ENCODE measurements around the gene GFM1. TPM values are rescaled to one million over a fixed set of nuclear protein-coding genes. Genes with fewer than 3 reads are reported as not detected.

Gene GFM1
- total RNA-seq, 3 donors from 2014 or later (not counting 1 experiment from before 2014, with no cell fraction given): 38.4 to 55.5 (median 50.4) TPM

GRCh38 chr3:158737976-158738615 is 93.8 kb downstream of the GFM1 start:
- no peaks in the 10 kb centered on the region for H3K27me3 Mint-ChIP-seq (ENCODE audit: low read depth in 2 of 2)
- H3K36me3 ChIP-seq (ENCODE audit: control insufficient read depth, insufficient read depth, low read length): no peaks in the 10 kb centered on the region
- H3K27ac ChIP-seq (ENCODE audit: low read length): no peak overlapping the region
- H3K4me1 Mint-ChIP-seq: peaks cover 0 to 5% of the 10 kb centered on the region in 2 donors
- H3K4me3 Mint-ChIP-seq: no peak overlapping the region
- no peak overlapping the region for H3K27ac Mint-ChIP-seq
- H3K4me3 ChIP-seq (ENCODE audit: low read length): no peak overlapping the region
- H3K36me3 Mint-ChIP-seq: no peaks in the 10 kb centered on the region
- H3K4me1 ChIP-seq (ENCODE audit: control insufficient read depth, insufficient read depth, low read length): no peaks in the 10 kb centered on the region
- peaks cover 3% of the 10 kb centered on the region for H3K9me3 ChIP-seq (ENCODE audit: control insufficient read depth, insufficient read depth, low read length)
- WGBS (ENCODE audit: insufficient coverage): 90% methylated on average over 8 of the region's 9 CpGs
- no peaks in the 10 kb centered on the region for H3K9me3 Mint-ChIP-seq
- no peaks in the 10 kb centered on the region for H3K27me3 ChIP-seq (ENCODE audit: control insufficient read depth, insufficient read depth, low read length)
- intact Hi-C loops (cut with micrococcal nuclease): no loop called here
- no peak for TF ChIP-seq CTCF (IDR thresholded peaks at IDR 0.05)
- DNase-seq: no peak
- no peak for ATAC-seq

DNA sequence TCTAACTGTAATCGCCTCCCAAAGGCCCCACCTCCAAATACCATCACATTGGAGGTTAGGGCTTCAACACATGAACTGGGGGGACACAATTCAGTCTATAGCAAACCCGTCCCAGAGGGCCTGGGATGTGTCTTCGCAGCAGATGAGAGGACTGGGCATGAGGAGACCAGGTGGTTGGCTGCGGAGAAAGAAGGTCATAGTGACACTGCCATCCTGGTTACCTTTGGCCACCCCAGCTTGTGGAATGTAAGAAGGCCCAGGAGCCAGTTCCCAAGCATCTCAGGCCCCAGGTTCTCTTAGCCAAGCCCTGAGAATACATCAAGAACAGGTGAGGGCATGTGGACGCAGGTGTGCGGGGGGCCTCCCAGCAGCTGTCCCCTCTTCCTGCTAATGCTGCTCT is 94.3 kb downstream of the GFM1 start:
- no peak for TF ChIP-seq CTCF (IDR thresholded peaks at IDR 0.05)
- WGBS (ENCODE audit: insufficient coverage): 95% methylated on average over 5 of the region's 6 CpGs
- H3K9me3 ChIP-seq (ENCODE audit: control insufficient read depth, insufficient read depth, low read length): peaks cover 3% of the 10 kb centered on the region
- Mint-ChIP-seq H3K27me3 (ENCODE audit: low read depth in 2 of 2) (no peaks in the 10 kb centered on the region), H3K36me3 (no peaks in the 10 kb centered on the region), H3K27ac (no peak overlapping the region), H3K4me1 (peaks cover 3 to 5% of the 10 kb centered on the region in 2 donors), H3K9me3 (no peaks in the 10 kb centered on the region), H3K4me3 (no peak overlapping the region)
- H3K4me1 ChIP-seq (ENCODE audit: control insufficient read depth, insufficient read depth, low read length): no peaks in the 10 kb centered on the region
- DNase-seq (no peak), ATAC-seq (no peak)
- H3K36me3 ChIP-seq (ENCODE audit: control insufficient read depth, insufficient read depth, low read length): no peaks in the 10 kb centered on the region
- no peak overlapping the region for H3K27ac ChIP-seq (ENCODE audit: low read length)
- no peak overlapping the region for H3K4me3 ChIP-seq (ENCODE audit: low read length)
- intact Hi-C loops (cut with micrococcal nuclease): no loop called here
- H3K27me3 ChIP-seq (ENCODE audit: control insufficient read depth, insufficient read depth, low read length): no peaks in the 10 kb centered on the region

DNA sequence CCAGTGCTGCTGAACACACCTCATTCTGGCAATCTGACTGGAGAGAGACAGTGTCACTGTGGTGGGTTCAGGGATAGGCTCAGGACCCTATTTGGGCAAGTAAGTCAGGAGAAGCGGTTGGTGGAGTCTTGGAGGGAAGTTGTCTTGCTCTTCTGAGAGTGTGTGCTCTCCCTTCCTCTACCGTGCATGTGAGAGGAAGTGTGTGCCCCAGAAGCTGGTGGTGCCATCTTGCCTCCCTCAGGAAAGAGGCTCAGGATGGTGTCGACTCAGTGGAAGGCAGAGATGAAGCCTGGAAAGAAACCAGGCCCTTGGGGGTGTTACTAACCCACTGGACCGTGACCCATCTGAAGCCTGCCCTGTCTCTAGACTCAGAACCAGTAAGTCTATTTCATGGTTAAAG is 94.8 kb downstream of the GFM1 start:
- Mint-ChIP-seq H3K9me3 (no peaks in the 10 kb centered on the region), H3K27ac (no peak overlapping the region), H3K27me3 (ENCODE audit: low read depth in 2 of 2) (no peaks in the 10 kb centered on the region), H3K4me1 (peaks cover 5 to 7% of the 10 kb centered on the region in 2 donors), H3K4me3 (no peak overlapping the region), H3K36me3 (no peaks in the 10 kb centered on the region)
- ATAC-seq (no peak), DNase-seq (no peak)
- Histone ChIP-seq H3K4me1 (ENCODE audit: control insufficient read depth, insufficient read depth, low read length) (no peaks in the 10 kb centered on the region), H3K4me3 (ENCODE audit: low read length) (no peak overlapping the region), H3K27ac (ENCODE audit: low read length) (no peak overlapping the region), H3K36me3 (ENCODE audit: control insufficient read depth, insufficient read depth, low read length) (no peaks in the 10 kb centered on the region), H3K9me3 (ENCODE audit: control insufficient read depth, insufficient read depth, low read length) (peaks cover 3% of the 10 kb centered on the region), H3K27me3 (ENCODE audit: control insufficient read depth, insufficient read depth, low read length) (no peaks in the 10 kb centered on the region)
- intact Hi-C loops (cut with micrococcal nuclease): no loop called here
- no peak for TF ChIP-seq CTCF (IDR thresholded peaks at IDR 0.05)
- 73% methylated on average over 4 of the region's 4 CpGs for WGBS (ENCODE audit: insufficient coverage)

GRCh38 chr3:158739661-158740060 is 95.3 kb downstream of the GFM1 start:
- Histone ChIP-seq H3K36me3 (ENCODE audit: control insufficient read depth, insufficient read depth, low read length) (no peaks in the 10 kb centered on the region), H3K4me1 (ENCODE audit: control insufficient read depth, insufficient read depth, low read length) (no peaks in the 10 kb centered on the region), H3K4me3 (ENCODE audit: low read length) (no peak overlapping the region), H3K27ac (ENCODE audit: low read length) (no peak overlapping the region), H3K9me3 (ENCODE audit: control insufficient read depth, insufficient read depth, low read length) (peaks cover 3% of the 10 kb centered on the region), H3K27me3 (ENCODE audit: control insufficient read depth, insufficient read depth, low read length) (no peaks in the 10 kb centered on the region)
- no peaks in the 10 kb centered on the region for H3K27me3 Mint-ChIP-seq (ENCODE audit: low read depth in 2 of 2)
- DNase-seq: no peak
- no peak overlapping the region for H3K4me3 Mint-ChIP-seq
- H3K36me3 Mint-ChIP-seq: no peaks in the 10 kb centered on the region
- 95% methylated on average over 3 of the region's 3 CpGs for WGBS (ENCODE audit: insufficient coverage)
- no peaks in the 10 kb centered on the region for H3K9me3 Mint-ChIP-seq
- H3K27ac Mint-ChIP-seq: no peak overlapping the region
- no peak for TF ChIP-seq CTCF (IDR thresholded peaks at IDR 0.05)
- ATAC-seq: no peak
- H3K4me1 Mint-ChIP-seq: peaks cover 5 to 7% of the 10 kb centered on the region in 2 donors
- intact Hi-C loops (cut with micrococcal nuclease): no loop called here
